ENCODE results near the gene CLK3.

DNA sequence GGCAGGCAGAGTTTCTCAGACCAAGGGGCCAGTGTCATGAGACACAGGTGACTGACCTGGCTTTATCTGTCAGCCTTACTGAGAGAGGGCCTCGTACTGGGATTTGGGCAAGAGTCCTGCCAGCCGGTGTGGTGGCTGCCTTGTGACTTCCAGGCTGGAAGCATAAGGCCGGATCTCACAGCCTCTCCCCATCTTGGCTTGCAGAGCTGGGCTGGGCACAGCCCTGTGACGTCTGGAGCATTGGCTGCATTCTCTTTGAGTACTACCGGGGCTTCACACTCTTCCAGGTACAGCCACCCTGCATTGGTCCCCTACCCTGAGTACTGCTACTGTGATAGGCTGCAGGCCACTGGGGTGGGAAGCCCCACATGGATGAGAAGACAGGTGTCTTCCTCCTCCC, 12.1 kb downstream of the CLK3 start:
- TF ChIP-seq, protein P1, sequence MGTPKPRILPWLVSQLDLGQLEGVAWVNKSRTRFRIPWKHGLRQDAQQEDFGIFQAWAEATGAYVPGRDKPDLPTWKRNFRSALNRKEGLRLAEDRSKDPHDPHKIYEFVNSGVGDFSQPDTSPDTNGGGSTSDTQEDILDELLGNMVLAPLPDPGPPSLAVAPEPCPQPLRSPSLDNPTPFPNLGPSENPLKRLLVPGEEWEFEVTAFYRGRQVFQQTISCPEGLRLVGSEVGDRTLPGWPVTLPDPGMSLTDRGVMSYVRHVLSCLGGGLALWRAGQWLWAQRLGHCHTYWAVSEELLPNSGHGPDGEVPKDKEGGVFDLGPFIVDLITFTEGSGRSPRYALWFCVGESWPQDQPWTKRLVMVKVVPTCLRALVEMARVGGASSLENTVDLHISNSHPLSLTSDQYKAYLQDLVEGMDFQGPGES (IDR thresholded peaks at IDR 0.05; ENCODE audit: low read depth, low read length) = no peak
- no peak for TF ChIP-seq POLR2AphosphoS5 (IDR thresholded peaks at IDR 0.05; ENCODE audit: low read depth, low read length)
- TF ChIP-seq, protein P2, sequence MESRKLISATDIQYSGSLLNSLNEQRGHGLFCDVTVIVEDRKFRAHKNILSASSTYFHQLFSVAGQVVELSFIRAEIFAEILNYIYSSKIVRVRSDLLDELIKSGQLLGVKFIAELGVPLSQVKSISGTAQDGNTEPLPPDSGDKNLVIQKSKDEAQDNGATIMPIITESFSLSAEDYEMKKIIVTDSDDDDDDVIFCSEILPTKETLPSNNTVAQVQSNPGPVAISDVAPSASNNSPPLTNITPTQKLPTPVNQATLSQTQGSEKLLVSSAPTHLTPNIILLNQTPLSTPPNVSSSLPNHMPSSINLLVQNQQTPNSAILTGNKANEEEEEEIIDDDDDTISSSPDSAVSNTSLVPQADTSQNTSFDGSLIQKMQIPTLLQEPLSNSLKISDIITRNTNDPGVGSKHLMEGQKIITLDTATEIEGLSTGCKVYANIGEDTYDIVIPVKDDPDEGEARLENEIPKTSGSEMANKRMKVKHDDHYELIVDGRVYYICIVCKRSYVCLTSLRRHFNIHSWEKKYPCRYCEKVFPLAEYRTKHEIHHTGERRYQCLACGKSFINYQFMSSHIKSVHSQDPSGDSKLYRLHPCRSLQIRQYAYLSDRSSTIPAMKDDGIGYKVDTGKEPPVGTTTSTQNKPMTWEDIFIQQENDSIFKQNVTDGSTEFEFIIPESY (IDR thresholded peaks at IDR 0.05; ENCODE audit: borderline replicate concordance, low read depth) = no peak
- no peak for TF ChIP-seq MXI1 (IDR thresholded peaks at IDR 0.05; ENCODE audit: low read depth, low read length)
- TF ChIP-seq, protein P3, sequence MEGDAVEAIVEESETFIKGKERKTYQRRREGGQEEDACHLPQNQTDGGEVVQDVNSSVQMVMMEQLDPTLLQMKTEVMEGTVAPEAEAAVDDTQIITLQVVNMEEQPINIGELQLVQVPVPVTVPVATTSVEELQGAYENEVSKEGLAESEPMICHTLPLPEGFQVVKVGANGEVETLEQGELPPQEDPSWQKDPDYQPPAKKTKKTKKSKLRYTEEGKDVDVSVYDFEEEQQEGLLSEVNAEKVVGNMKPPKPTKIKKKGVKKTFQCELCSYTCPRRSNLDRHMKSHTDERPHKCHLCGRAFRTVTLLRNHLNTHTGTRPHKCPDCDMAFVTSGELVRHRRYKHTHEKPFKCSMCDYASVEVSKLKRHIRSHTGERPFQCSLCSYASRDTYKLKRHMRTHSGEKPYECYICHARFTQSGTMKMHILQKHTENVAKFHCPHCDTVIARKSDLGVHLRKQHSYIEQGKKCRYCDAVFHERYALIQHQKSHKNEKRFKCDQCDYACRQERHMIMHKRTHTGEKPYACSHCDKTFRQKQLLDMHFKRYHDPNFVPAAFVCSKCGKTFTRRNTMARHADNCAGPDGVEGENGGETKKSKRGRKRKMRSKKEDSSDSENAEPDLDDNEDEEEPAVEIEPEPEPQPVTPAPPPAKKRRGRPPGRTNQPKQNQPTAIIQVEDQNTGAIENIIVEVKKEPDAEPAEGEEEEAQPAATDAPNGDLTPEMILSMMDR (IDR thresholded peaks at IDR 0.05) = no peak
- TF ChIP-seq GABPA (IDR thresholded peaks at IDR 0.05; ENCODE audit: low read depth) = no peak
- no peak for TF ChIP-seq FOXM1 (IDR thresholded peaks at IDR 0.05; ENCODE audit: low read depth)

Data from SK-N-SH (cell line).